ENCODE data around the gene ENOPH1.
"Not testable (repeated sequence)": the region's sequence is repeated elsewhere in the genome, so short reads cannot be mapped to it uniquely, and the experiment has no call there.

DNA sequence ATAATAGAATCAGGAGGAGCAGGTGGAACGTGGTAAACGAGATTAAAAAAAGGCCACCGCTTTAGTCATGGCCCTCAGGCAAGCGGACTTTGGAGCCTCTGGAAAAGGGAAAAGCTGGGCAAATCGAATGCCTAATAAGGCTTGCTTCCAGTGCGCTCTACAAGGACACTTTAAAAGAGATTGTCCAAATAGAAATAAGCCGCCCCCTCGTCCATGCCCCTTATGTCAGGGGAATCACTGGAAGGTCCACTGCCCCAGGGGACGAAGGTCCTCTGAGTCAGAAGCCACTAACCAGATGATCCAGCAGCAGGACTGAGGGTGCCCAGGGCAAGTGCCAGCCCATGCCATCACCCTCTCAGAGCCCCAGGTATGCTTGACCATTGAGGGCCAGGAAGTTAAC, 47.1 kb downstream of the ENOPH1 start:
- TF ChIP-seq SP1 (IDR thresholded peaks at IDR 0.05); PKNOX1 (IDR thresholded peaks at IDR 0.05); NFRKB (IDR thresholded peaks at IDR 0.05); FOXA1 (IDR thresholded peaks at IDR 0.05); TARDBP (IDR thresholded peaks at IDR 0.05); HDGF (IDR thresholded peaks at IDR 0.05; ENCODE audit: borderline replicate concordance): not testable (repeated sequence)

All from HEK293T (cell line).